Epithelial cell of esophagus (primary cell): ENCODE results near the gene KDM4C.

ENCODE experiments used
- DNase-seq: peaks from one replicate; pipeline ENCODE4 v3.0.0; 2010; ENCODE audit warnings: low read depth
- H3K4me3 ChIP-seq: 2 replicates; pipeline ENCODE4 v1.5.1; 2011; ENCODE audit warnings: mild to moderate bottlenecking, low read length, control low read depth
- CTCF ChIP-seq: IDR thresholded peaks from 2 replicates; pipeline ENCODE4 v1.5.1; 2011; ENCODE audit warnings: low read depth, mild to moderate bottlenecking, low read length, control low read depth, inconsistent platforms; ENCODE audit not compliant: insufficient read depth; ENCODE audit errors: missing control alignments

KDM4C gene

DNA sequence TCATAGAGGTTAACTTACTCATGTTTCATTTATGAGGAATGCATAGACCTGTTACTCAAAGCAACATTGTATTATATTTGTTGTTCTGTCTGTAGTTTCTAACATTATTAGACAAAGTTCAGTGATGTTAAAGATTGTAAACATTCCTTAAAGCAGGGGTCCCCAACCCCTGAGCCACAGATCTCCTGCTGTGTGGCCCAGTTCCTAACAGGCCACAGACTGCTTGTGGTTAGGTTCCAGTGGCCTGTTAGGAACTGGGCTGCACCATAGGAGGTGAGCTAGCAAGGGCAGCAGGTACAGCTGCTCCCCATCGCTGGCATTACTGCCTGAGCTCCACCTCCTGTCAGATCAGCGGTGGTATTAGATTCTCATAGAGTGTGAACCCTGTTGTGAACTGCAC, 181.1 kb downstream of the KDM4C start:
- no peak for TF ChIP-seq CTCF
- DNase-seq = no peak
- H3K4me3 ChIP-seq = no peak overlapping the region

GRCh38 chr9:6941501-6941900, 183.7 kb downstream of the KDM4C start:
- no peak overlapping the region for H3K4me3 ChIP-seq
- no peak for DNase-seq
- no peak for TF ChIP-seq CTCF

- H3K4me3 ChIP-seq = no peak overlapping the region
- TF ChIP-seq CTCF = no peak
- DNase-seq = no peak
These were observed 184.6 kb downstream of the KDM4C start for GRCh38 chr9:6942406-6942805.

GRCh38 chr9:6943293-6943692, 185.5 kb downstream of the KDM4C start:
- no peak for TF ChIP-seq CTCF
- DNase-seq = no peak
- no peak overlapping the region for H3K4me3 ChIP-seq

- no peak overlapping the region for H3K4me3 ChIP-seq
- no peak for TF ChIP-seq CTCF
- peak; percentile 61 for DNase-seq
These were observed 186.3 kb downstream of the KDM4C start for GRCh38 chr9:6944093-6944551.

DNA sequence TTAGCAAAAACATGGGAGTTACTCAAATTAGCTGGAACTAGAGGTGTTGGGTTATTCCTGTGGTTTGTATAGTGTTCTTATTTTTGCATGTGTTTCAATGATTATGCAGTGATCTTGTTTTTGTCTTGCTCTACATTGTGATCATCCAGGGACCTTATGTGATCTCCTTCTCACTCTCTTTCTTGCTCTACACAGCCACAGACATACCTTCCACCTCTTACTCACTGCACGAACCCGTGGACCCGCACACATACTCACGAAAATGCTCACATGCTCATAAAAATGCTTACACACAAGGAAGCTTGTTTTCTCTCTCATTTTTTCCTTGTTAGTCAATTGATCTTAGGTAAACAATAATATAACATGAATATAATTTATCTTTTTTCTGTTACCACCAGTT, 187.1 kb downstream of the KDM4C start:
- H3K4me3 ChIP-seq = no peak overlapping the region
- peak; percentile 47 for DNase-seq
- TF ChIP-seq CTCF = no peak

GRCh38 chr9:6945816-6946215, 188.0 kb downstream of the KDM4C start:
- DNase-seq = no peak
- TF ChIP-seq CTCF = no peak
- no peak overlapping the region for H3K4me3 ChIP-seq
